Liver (tissue), 9 donors: Measurements from ENCODE around the gene TOGARAM2. TPM values are rescaled to one million over a fixed set of nuclear protein-coding genes. Genes with fewer than 3 reads are reported as not detected.
"Not testable (repeated sequence)": the region's sequence is repeated elsewhere in the genome, so short reads cannot be mapped to it uniquely, and the experiment has no call there.

Experiments used
- DNase-seq: peaks from one replicate; pipeline ENCODE4 v3.0.0-alpha.2; 2017; ENCODE audit warnings: low spot score
- H3K27ac ChIP-seq, 2 donors: one replicate each; pipeline ENCODE4 v1.7.0; 2013; ENCODE audit warnings: inconsistent platforms in 2 of 2, low read length in 2 of 2, control low read depth in 1 of 2, low read depth in 1 of 2, mild to moderate bottlenecking in 1 of 2
- H3K27me3 ChIP-seq, 4 donors: one replicate each; pipeline versions ENCODE4 v1.6.1 to v1.7.0; 2013; ENCODE audit warnings: low read length in 3 of 4, inconsistent platforms in 1 of 4, mild to moderate bottlenecking in 1 of 4, moderate library complexity in 1 of 4; ENCODE audit not compliant: control insufficient read depth in 4 of 4, insufficient read depth in 4 of 4
- H3K36me3 ChIP-seq, 4 donors: one replicate each; pipeline versions ENCODE4 v1.6.1 to v1.7.0; 2013; ENCODE audit warnings: low read length in 3 of 4, mild to moderate bottlenecking in 3 of 4, low read depth in 1 of 4, moderate library complexity in 1 of 4; ENCODE audit not compliant: control insufficient read depth in 4 of 4, insufficient read depth in 3 of 4
- H3K4me1 ChIP-seq, 4 donors: one replicate each; pipeline versions ENCODE4 v1.6.1 to v1.7.0; 2013; ENCODE audit warnings: low read length in 3 of 4, mild to moderate bottlenecking in 3 of 4, moderate library complexity in 1 of 4; ENCODE audit not compliant: control insufficient read depth in 4 of 4, insufficient read depth in 4 of 4
- H3K4me3 ChIP-seq, 3 donors: one replicate each; pipeline versions ENCODE4 v1.6.1 to v1.7.0; 2013; ENCODE audit warnings: low read length in 3 of 3, control low read depth in 1 of 3, low read depth in 1 of 3, mild to moderate bottlenecking in 1 of 3
- H3K9ac ChIP-seq, 2 donors: one replicate each; pipeline ENCODE4 v1.7.0; 2013; ENCODE audit warnings: low read length in 2 of 2, mild to moderate bottlenecking in 2 of 2, moderate library complexity in 2 of 2, control low read depth in 1 of 2, low read depth in 1 of 2
- H3K9me3 ChIP-seq, 4 donors: one replicate each; pipeline versions ENCODE4 v1.6.1 to v1.7.0; 2013; ENCODE audit warnings: low read length in 3 of 4; ENCODE audit not compliant: control insufficient read depth in 4 of 4
- EGR1 ChIP-seq, 2 donors: IDR thresholded peaks; 2 replicates each; pipeline ENCODE4 v1.6.1; 2016 to 2018; ENCODE audit warnings: antibody characterized with exemption in 2 of 2, low read depth in 2 of 2
- FOXA2 ChIP-seq: IDR thresholded peaks from 2 replicates; pipeline ENCODE4 v1.6.1; 2016; ENCODE audit warnings: antibody characterized with exemption
- GABPA ChIP-seq, 2 donors: IDR thresholded peaks in 1 of 2; conservative IDR thresholded peaks in 1 of 2; 2 replicates each; pipeline ENCODE4 v1.6.1; 2016; ENCODE audit warnings: antibody characterized with exemption in 2 of 2, mild to moderate bottlenecking in 1 of 2, moderate library complexity in 1 of 2
- HNF4A ChIP-seq, 2 donors: conservative IDR thresholded peaks; 2 replicates each; pipeline ENCODE4 v1.6.1; 2016; ENCODE audit warnings: antibody characterized with exemption in 2 of 2, mild to moderate bottlenecking in 2 of 2
- HNF4G ChIP-seq: IDR thresholded peaks from 2 replicates; pipeline ENCODE4 v1.6.1; 2016; ENCODE audit warnings: antibody characterized with exemption
- JUND ChIP-seq, 2 donors: IDR thresholded peaks; 2 replicates each; pipeline ENCODE4 v1.6.1; 2016; ENCODE audit warnings: antibody characterized with exemption in 2 of 2
- NR2F2 ChIP-seq: IDR thresholded peaks from 2 replicates; pipeline ENCODE4 v1.6.1; 2016; ENCODE audit warnings: antibody characterized with exemption
- RAD21 ChIP-seq, 2 donors: IDR thresholded peaks; 2 replicates each; pipeline ENCODE4 v1.6.1; 2016; ENCODE audit warnings: antibody characterized with exemption in 2 of 2, mild to moderate bottlenecking in 2 of 2
- SP1 ChIP-seq: IDR thresholded peaks from 2 replicates; pipeline ENCODE4 v1.6.1; 2018; ENCODE audit warnings: antibody characterized with exemption, mild to moderate bottlenecking
- TAF1 ChIP-seq: conservative IDR thresholded peaks from 2 replicates; pipeline ENCODE4 v1.6.1; 2016; ENCODE audit warnings: antibody characterized with exemption, mild to moderate bottlenecking
- ZBTB33 ChIP-seq: IDR thresholded peaks from 2 replicates; pipeline ENCODE4 v1.6.1; 2016; ENCODE audit warnings: antibody characterized with exemption
- WGBS: extraction: QIAGEN DNeasy Blood & Tissue Kit; methylation state at CpG from one replicate; pipeline ENCODE4 v1.1.7; 2013; 5-methylcytosine and 5-hydroxymethylcytosine counted together
- polyA plus RNA-seq, 2 donors: library from polyadenylated mRNA; stranded (reverse) in 1 of 2; unstranded in 1 of 2; fragments of 200-250 nt in 1 of 2; fragments of >200 nt in 1 of 2; fragmentation: Nextera tagmentation in 1 of 2; extraction: Ambion mirVana in 1 of 2; gene quantifications; one replicate each; pipeline versions ENCODE4 v1.2.1 to v1.2.3, GENCODE V29; 2013 to 2015
- total RNA-seq, 2 donors: library from RNA; depleted of rRNA; stranded (reverse); fragments of >200 nt; gene quantifications; one replicate each; pipeline ENCODE4 v1.2.3, GENCODE V29; 2014
- TF ChIP-seq, protein P1 (sequence below): IDR thresholded peaks from 2 replicates; pipeline ENCODE4 v1.6.1; 2016; ENCODE audit warnings: antibody characterized with exemption
- TF ChIP-seq, protein P2 (sequence below): IDR thresholded peaks from 2 replicates; pipeline ENCODE4 v1.6.1; 2016; ENCODE audit warnings: antibody characterized with exemption, mild to moderate bottlenecking
- TF ChIP-seq, protein P3 (sequence below): fragments of 150-350 bp; IDR thresholded peaks from 2 replicates; pipeline ENCODE4 v1.5.1; 2017; ENCODE audit warnings: improper control_type of control experiment, low read depth, low read length; ENCODE audit not compliant: missing input control
- donor health status: healthy.
- donor health status: healthy.
- donor health status: healthy.
- donor health status: healthy.
- donor health status: healthy.

The TOGARAM2 gene
- total and polyA plus RNA-seq, 4 donors = 0.15 to 0.42 (median 0.19) TPM; not detected in 1

- WGBS = 91% methylated on average over 8 of the region's 8 CpGs
- not testable (repeated sequence) for DNase-seq, H3K9ac ChIP-seq, H3K27me3 ChIP-seq, H3K36me3 ChIP-seq, H3K27ac ChIP-seq, H3K4me1 ChIP-seq, H3K9me3 ChIP-seq, H3K4me3 ChIP-seq
These were observed 3.1 kb upstream of the TOGARAM2 start for GRCh38 chr2:28978001-28978400.

GRCh38 chr2:28978606-28979005 lies 2.5 kb upstream of the TOGARAM2 start:
- H3K36me3 ChIP-seq = no peaks in the 10 kb centered on the region
- no peak overlapping the region for H3K4me3 ChIP-seq
- 78% methylated on average over 6 of the region's 6 CpGs for WGBS
- TF ChIP-seq HNF4G (no peak), ZBTB33 (no peak), JUND (IDR thresholded peaks at IDR 0.05) (no peak), GABPA (IDR thresholded peaks at IDR 0.05 in 1 of 2, conservative IDR thresholded peaks at IDR 0.05 in 1 of 2) (no peak), EGR1 (IDR thresholded peaks at IDR 0.05; ENCODE audit: low read depth in 2 of 2) (no peak)
- no peak overlapping the region for H3K27ac ChIP-seq
- H3K27me3 ChIP-seq = no peaks in the 10 kb centered on the region
- H3K4me1 ChIP-seq = no peaks in the 10 kb centered on the region
- H3K9ac ChIP-seq = no peak overlapping the region
- no peaks in the 10 kb centered on the region for H3K9me3 ChIP-seq
- no peak for DNase-seq

DNA sequence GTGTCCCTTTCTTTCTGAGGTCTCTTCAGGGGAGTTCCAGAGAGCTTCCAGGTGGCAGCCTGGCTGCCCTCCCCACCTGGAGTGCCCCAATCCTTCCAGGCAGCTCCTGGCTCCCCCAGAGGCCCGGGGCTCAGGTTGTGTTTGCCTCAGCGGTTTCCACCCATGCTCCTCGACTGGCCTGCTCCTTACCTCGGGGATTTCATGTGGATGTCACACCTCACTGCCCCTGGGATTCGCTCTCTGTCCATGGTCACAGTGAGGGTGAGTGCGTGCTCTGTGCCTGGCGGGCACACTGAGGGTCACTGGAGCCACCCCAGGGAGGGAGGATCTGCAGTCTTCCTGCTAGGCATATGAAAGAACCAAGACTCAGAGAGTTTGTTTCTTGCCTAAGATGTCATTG lies 2.1 kb upstream of the TOGARAM2 start:
- Histone ChIP-seq H3K36me3 (no peaks in the 10 kb centered on the region), H3K27me3 (no peaks in the 10 kb centered on the region), H3K4me3 (no peak overlapping the region), H3K4me1 (no peaks in the 10 kb centered on the region), H3K27ac (no peak overlapping the region), H3K9me3 (no peaks in the 10 kb centered on the region), H3K9ac (no peak overlapping the region)
- no peak for TF ChIP-seq SP1
- 65% methylated on average over 7 of the region's 7 CpGs for WGBS
- no peak for DNase-seq

DNA sequence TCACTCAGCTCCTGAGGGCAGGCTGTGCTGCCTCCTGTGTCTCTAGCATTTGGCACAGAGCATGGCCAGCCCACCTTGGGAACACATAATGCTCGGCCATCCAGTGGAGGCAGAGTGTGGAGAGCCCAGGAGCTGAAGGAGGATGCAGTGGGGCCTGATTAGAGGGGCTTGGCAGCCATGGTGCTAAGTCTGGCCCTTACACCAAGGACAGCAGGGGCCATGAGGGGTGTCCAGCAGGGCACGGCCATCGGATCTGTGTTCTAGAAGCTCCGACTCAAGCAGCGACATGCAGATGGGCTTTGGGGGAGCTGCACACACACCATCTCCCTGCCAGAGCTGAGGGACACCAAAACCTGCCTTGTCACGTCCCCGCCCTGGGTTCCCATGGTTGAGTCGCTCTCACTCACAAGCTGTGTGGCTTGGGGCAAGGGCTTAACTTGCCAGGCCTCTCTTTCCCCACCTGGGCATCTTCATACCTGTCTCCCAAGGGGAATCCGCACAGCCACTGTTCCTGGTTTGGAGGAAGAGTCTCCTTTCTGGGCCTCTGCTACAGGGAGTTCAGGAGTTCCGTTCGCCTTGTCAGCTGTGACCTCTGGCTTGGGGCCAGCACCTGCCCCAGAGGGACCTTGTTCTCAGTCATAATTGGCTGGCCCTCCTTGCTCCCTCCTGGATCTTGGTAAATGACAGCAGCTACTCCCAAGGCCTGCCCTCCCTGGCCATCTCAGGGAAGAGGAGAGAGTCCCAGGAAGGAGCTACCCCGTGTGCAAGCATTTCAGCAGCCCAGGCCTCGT lies 1.3 kb upstream of the TOGARAM2 start:
- DNase-seq = no peak
- Histone ChIP-seq H3K27me3 (no peaks in the 10 kb centered on the region), H3K9me3 (no peaks in the 10 kb centered on the region), H3K4me3 (no peak overlapping the region), H3K27ac (no peak overlapping the region), H3K36me3 (no peaks in the 10 kb centered on the region), H3K9ac (no peak overlapping the region), H3K4me1 (no peaks in the 10 kb centered on the region)
- TF ChIP-seq TAF1 (no peak), RAD21 (IDR thresholded peaks at IDR 0.05) (no peak), HNF4A (conservative IDR thresholded peaks at IDR 0.05) (no peak), JUND (IDR thresholded peaks at IDR 0.05) (no peak), GABPA (IDR thresholded peaks at IDR 0.05 in 1 of 2, conservative IDR thresholded peaks at IDR 0.05 in 1 of 2) (no peak), HNF4G (no peak), NR2F2 (no peak), EGR1 (IDR thresholded peaks at IDR 0.05; ENCODE audit: low read depth in 2 of 2) (no peak), FOXA2 (no peak), SP1 (no peak)
- TF ChIP-seq, protein P1, sequence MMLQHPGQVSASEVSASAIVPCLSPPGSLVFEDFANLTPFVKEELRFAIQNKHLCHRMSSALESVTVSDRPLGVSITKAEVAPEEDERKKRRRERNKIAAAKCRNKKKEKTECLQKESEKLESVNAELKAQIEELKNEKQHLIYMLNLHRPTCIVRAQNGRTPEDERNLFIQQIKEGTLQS = no peak
- TF ChIP-seq, protein P2, sequence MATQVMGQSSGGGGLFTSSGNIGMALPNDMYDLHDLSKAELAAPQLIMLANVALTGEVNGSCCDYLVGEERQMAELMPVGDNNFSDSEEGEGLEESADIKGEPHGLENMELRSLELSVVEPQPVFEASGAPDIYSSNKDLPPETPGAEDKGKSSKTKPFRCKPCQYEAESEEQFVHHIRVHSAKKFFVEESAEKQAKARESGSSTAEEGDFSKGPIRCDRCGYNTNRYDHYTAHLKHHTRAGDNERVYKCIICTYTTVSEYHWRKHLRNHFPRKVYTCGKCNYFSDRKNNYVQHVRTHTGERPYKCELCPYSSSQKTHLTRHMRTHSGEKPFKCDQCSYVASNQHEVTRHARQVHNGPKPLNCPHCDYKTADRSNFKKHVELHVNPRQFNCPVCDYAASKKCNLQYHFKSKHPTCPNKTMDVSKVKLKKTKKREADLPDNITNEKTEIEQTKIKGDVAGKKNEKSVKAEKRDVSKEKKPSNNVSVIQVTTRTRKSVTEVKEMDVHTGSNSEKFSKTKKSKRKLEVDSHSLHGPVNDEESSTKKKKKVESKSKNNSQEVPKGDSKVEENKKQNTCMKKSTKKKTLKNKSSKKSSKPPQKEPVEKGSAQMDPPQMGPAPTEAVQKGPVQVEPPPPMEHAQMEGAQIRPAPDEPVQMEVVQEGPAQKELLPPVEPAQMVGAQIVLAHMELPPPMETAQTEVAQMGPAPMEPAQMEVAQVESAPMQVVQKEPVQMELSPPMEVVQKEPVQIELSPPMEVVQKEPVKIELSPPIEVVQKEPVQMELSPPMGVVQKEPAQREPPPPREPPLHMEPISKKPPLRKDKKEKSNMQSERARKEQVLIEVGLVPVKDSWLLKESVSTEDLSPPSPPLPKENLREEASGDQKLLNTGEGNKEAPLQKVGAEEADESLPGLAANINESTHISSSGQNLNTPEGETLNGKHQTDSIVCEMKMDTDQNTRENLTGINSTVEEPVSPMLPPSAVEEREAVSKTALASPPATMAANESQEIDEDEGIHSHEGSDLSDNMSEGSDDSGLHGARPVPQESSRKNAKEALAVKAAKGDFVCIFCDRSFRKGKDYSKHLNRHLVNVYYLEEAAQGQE = no peak
- TF ChIP-seq, protein P3, sequence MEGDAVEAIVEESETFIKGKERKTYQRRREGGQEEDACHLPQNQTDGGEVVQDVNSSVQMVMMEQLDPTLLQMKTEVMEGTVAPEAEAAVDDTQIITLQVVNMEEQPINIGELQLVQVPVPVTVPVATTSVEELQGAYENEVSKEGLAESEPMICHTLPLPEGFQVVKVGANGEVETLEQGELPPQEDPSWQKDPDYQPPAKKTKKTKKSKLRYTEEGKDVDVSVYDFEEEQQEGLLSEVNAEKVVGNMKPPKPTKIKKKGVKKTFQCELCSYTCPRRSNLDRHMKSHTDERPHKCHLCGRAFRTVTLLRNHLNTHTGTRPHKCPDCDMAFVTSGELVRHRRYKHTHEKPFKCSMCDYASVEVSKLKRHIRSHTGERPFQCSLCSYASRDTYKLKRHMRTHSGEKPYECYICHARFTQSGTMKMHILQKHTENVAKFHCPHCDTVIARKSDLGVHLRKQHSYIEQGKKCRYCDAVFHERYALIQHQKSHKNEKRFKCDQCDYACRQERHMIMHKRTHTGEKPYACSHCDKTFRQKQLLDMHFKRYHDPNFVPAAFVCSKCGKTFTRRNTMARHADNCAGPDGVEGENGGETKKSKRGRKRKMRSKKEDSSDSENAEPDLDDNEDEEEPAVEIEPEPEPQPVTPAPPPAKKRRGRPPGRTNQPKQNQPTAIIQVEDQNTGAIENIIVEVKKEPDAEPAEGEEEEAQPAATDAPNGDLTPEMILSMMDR = no peak
- 78% methylated on average over 13 of the region's 13 CpGs for WGBS
